ENCODE measurements around the gene POTEM.
"Not testable (repeated sequence)": the region's sequence is repeated elsewhere in the genome, so short reads cannot be mapped to it uniquely, and the experiment has no call there.

The POTEM gene

GRCh38 chr14:19038060-19038664, 70.9 kb downstream of the POTEM start:
- DNase-seq (ENCODE audit: low read depth): not testable (repeated sequence)

GRCh38 chr14:19038785-19039184, 71.6 kb downstream of the POTEM start:
- not testable (repeated sequence) for DNase-seq (ENCODE audit: low read depth)

GRCh38 chr14:19043384-19043783, 76.2 kb downstream of the POTEM start:
- DNase-seq (ENCODE audit: low read depth): not testable (repeated sequence)
